Limb (tissue), 2 donors: Measurements from ENCODE around the gene CYSLTR2.
"Not testable (repeated sequence)": the region's sequence is repeated elsewhere in the genome, so short reads cannot be mapped to it uniquely, and the experiment has no call there.

Experiments used
- DNase-seq, 2 donors: peaks; one replicate each; pipeline ENCODE4 v3.0.0-alpha.2; 2016; ENCODE audit errors: extremely low spot score in 2 of 2

Gene CYSLTR2

GRCh38 chr13:48644951-48645350 lies 8.8 kb upstream of the CYSLTR2 start:
- DNase-seq, result no peak

- no peak for DNase-seq
Observed at GRCh38 chr13:48645845-48646244, 7.9 kb upstream of the CYSLTR2 start.

- no peak for DNase-seq
Observed at GRCh38 chr13:48646791-48647190, 6.9 kb upstream of the CYSLTR2 start.

DNA sequence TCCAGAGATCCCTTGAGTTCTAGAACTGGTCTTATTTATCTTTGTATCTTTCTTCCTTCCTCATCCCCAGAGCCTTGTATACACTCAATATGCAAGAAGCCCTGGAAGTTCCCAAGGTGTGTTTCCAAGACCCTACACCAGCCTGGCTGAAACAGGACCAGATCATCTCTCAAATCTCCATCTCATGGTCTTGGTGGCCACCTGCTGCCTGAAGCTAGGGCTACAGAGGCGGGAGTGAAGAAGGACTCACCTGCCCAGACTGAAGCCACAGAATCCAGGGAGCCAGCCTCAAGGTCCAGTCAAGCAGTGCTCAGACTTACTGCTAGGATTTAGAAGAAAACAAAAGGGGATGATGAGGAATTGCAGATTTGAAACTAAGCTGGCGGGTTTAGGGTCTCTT lies 6.1 kb upstream of the CYSLTR2 start:
- no peak for DNase-seq

DNA sequence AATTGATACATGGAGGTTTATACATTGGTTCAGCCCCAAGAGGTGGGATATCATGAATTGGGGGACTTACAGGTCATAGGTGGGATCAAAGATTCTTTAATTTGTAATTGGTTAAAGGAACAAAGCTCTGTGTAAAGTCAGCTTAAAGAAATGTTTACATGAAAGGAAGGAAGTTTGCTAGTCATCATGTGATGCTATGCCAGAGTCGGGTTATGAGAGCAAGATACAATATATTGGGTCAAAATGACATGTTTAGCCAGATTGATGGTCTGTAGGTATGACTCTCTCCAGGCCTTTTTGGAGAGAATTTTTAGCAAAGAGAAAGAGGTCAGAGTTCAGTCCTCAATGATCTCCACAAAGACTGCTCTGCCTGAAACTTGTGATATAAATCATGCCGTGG lies 5.3 kb upstream of the CYSLTR2 start:
- DNase-seq, result no peak

GRCh38 chr13:48652851-48653471 lies 768 bp upstream of the CYSLTR2 start:
- DNase-seq, result no peak

DNA sequence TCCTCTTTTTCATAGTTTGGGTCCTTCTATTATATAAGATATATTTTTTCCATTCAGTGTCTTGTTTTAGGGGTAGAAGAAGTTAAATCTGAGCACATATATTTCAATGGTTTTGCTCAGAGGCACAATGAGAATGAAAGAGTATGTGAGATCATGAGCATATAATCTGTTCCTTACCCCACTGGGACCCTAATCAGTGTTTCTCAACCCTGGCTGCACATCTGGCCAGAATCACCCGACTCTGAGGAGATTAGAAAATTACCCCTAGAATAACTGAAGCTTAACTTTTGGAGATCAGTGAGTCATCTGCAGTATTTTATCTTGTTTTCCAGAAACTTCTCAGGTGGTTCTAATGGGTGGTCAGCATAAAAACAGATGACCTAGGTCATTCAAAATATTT lies 782 bp downstream of the CYSLTR2 start:
- no peak for DNase-seq

DNA sequence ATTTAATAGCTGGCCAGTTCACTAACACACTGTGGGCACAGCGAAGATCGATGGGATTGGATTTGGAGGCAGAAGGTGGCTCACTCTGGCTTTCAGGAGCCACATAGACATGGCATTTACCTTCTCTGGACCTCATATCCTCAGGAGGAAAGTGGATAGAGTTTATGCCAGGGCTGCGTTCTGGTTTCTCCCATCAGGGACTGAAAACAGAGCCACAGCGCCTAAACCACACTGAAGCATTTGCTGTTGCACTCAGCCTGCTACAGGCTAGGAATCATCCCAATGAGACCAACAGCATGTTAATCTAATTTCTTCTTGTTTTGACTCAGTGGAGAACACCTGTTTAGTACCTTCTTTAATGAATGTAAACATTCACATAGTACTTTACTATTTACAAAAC lies 1.6 kb downstream of the CYSLTR2 start:
- DNase-seq, result no peak

DNA sequence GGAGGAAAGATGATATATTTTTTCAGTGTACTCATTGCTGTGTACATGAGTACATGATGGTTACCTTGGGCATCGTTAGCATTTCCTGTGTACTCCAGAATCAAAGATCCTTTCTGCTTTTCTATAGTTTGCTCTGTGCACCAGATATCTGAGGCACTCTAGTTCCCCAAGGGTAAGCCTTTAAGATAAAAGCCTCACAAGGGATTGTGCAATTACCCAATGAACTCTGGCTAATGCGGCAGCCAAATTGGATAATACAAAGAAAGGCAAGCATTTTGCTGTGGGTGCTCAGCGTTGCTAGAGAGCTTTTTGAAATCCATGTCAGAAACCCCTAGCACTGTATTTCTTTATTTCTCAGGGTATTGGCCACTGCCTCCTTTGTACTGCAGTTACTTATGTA lies 2.9 kb downstream of the CYSLTR2 start:
- DNase-seq, result no peak

DNA sequence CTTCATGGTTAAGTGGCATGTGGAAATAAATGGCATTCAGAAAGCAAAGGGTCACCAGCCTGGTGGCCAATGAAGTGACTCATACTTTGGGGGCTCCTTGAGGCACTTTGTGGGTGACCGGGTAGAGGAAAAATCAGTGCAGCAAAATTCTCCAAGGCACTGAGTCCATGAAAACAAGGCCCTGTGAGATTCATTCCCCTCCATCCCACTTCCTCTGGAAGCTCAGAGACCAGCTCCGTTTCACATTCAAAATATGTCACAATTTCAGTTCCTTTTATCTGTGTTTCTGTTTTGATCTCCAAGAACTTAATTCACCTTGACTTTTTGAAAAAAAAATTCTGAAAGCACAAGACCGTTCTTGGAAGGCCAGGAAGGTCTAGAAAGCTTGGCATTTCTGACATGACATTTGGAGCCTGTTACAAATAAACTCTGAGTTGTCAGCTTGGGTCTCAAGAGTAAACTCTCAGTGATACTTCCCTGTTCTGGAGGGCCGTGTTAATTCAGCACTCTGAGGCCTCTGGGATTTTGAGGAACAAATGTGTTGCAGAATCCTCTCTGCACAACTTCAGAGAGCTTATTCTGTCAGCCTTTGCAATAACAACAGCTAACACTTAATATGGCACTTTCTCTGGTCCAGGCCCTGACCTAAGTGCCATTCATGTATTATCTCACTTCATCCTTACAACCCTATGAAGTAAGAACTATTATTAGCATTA lies 6.8 kb downstream of the CYSLTR2 start:
- no peak for DNase-seq

DNA sequence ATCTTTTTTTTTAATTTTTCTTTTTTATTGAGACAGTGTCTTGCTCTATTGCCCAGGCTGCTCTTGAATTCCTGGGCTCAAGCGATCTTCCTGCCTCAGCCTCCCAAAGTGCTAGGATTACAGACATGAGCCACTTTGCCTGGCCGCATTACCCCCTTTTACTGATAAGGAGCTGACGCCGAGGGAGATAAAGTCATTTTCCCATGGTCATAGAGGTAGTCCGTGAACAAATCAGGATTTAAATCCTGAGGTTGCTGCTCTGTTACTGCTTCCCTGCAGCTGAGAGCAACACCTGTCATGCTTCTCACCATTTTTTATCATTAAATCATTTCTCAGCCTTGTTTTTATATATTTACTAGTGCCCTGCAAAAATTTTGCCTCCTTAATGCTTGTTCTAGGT lies 7.4 kb downstream of the CYSLTR2 start:
- no peak for DNase-seq

- DNase-seq, result no peak
Observed at GRCh38 chr13:48662226-48662625, 8.5 kb downstream of the CYSLTR2 start.

- no peak for DNase-seq
Observed at GRCh38 chr13:48667136-48667535, 13.4 kb downstream of the CYSLTR2 start.

GRCh38 chr13:48671421-48671820 lies 17.7 kb downstream of the CYSLTR2 start:
- DNase-seq, result not testable (repeated sequence)

- DNase-seq, result no peak
Observed at GRCh38 chr13:48675247-48675646, 21.5 kb downstream of the CYSLTR2 start.

DNA sequence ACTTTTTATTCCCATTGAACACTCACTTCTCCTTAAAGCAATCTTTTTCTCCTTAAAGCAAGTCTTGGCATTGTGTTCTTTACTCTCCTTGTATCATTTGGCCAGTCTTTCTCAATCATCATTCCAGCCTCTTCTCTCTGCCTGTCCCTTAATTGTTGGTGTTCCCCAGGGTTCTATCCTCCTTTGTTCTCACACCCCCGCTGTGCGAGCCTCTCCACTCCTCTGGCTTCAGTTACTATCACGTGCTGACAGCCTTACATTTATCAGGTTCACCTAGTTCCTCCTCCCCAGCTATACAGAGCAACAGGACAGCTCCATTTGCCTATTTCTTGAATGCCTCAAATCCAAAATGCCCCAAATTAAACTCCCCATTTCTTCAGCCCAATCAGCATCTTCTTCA lies 24.6 kb downstream of the CYSLTR2 start:
- DNase-seq, result no peak

- no peak for DNase-seq
Observed at GRCh38 chr13:48679941-48680680, 26.4 kb downstream of the CYSLTR2 start.

DNA sequence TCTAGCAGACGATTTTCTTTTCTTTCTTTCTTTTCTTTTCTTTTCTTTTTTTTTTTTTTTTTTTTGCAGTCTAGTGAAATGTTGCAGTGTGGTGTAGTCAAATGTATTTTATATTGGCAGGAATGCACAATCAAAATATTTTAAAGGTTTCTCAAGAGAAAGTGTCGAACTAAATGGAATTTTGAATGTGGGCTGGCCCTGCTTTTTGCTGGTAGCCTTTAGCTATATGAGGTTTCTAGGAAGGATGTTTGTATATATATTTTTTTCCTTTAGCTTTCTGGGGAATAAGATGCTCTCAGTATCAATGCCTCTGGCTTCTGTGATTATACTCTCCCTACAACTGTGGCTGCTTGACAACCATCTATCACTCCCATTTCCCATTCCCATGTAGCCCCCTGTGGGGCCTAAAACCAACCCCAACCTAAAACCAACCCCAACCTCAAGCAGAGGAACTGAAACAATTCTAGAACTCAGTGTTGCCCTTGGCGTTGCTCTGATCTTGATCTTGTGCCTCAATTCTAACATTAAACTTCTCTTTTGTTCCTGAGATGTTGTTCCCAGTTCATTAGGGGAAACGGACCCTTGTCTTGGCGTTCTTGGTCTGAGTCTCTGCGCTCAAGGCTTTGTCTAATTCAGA lies 27.1 kb downstream of the CYSLTR2 start:
- no peak for DNase-seq

GRCh38 chr13:48681905-48682304 lies 28.2 kb downstream of the CYSLTR2 start:
- DNase-seq, result no peak

- no peak for DNase-seq
Observed at GRCh38 chr13:48682436-48682835, 28.7 kb downstream of the CYSLTR2 start.

DNA sequence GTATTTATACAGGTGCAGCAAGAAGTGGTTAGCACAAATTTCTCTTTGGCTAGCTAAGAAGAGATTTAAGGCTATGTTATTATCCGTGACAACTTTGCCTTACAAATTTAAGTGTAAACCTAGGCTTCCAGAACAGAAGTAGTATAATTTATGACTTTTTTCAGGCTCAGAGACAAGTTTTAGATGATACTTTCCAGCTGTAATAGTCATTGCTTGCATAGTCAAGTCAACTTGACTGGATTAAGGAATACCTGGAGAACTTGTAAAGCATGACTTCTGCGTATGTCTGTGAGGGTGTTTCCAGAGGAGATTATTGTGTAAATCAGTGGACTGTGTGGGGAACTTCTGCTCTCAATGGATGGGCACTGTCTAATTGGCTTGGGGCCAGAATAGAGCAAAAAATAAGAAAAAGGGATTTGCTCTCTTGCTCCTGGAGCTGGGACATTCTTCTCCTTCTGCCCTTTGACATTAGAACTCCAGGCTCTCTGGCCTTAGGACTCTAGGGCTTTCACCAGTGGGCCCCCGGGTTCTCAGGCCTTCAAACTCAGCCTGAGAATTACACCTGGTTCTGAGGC lies 33.0 kb downstream of the CYSLTR2 start:
- DNase-seq, result no peak

GRCh38 chr13:48687249-48687648 lies 33.5 kb downstream of the CYSLTR2 start:
- DNase-seq, result no peak
